Measurements from ENCODE around the gene S100Z.

Gene S100Z

GRCh38 chr5:76953551-76954382, 104.0 kb downstream of the S100Z start:
- DNase-seq (ENCODE audit: low read depth): no peak

- no peak for DNase-seq (ENCODE audit: low read depth)
Measured at GRCh38 chr5:76954383-76954763, 104.6 kb downstream of the S100Z start.

- DNase-seq (ENCODE audit: low read depth): no peak
Measured at GRCh38 chr5:76956033-76956432, 106.2 kb downstream of the S100Z start.

GRCh38 chr5:76958991-76959767, 109.4 kb downstream of the S100Z start:
- DNase-seq (ENCODE audit: low read depth): no peak

GRCh38 chr5:76960004-76960625, 110.3 kb downstream of the S100Z start:
- no peak for DNase-seq (ENCODE audit: low read depth)

- no peak for DNase-seq (ENCODE audit: low read depth)
Measured at GRCh38 chr5:76964060-76964459, 114.2 kb downstream of the S100Z start.

Data from T follicular helper cell (primary cell).